COLO829 (cell line): ENCODE data around the gene ADAMTS16.
A peak's percentile ranks its signal among the peaks of the same experiment; 100 is the strongest.

Source experiments
- DNase-seq: peaks from one replicate; pipeline ENCODE4 v3.0.0; 2012; ENCODE audit warnings: low spot score

ADAMTS16 gene

GRCh38 chr5:5141625-5142525, 1.7 kb downstream of the ADAMTS16 start:
- peak; percentile 15 for DNase-seq

- DNase-seq: no peak
These were observed 4.3 kb downstream of the ADAMTS16 start for GRCh38 chr5:5144441-5144840.

- no peak for DNase-seq
These were observed 5.8 kb downstream of the ADAMTS16 start for GRCh38 chr5:5145651-5146529.

- no peak for DNase-seq
These were observed 6.5 kb downstream of the ADAMTS16 start for GRCh38 chr5:5146530-5147160.

- DNase-seq: no peak
These were observed 9.0 kb downstream of the ADAMTS16 start for GRCh38 chr5:5149154-5149553.

- DNase-seq: no peak
These were observed 10.5 kb downstream of the ADAMTS16 start for GRCh38 chr5:5150667-5151066.

GRCh38 chr5:5154733-5155132, 14.6 kb downstream of the ADAMTS16 start:
- no peak for DNase-seq

GRCh38 chr5:5155617-5156016, 15.5 kb downstream of the ADAMTS16 start:
- DNase-seq: no peak

- DNase-seq: no peak
These were observed 16.4 kb downstream of the ADAMTS16 start for GRCh38 chr5:5156471-5157082.

GRCh38 chr5:5158472-5158895, 18.4 kb downstream of the ADAMTS16 start:
- DNase-seq: no peak

GRCh38 chr5:5159282-5160103, 19.4 kb downstream of the ADAMTS16 start:
- no peak for DNase-seq

- DNase-seq: peak; percentile 13
These were observed 24.0 kb downstream of the ADAMTS16 start for GRCh38 chr5:5164163-5164562.

GRCh38 chr5:5165541-5166002, 25.4 kb downstream of the ADAMTS16 start:
- DNase-seq: no peak

- no peak for DNase-seq
These were observed 29.3 kb downstream of the ADAMTS16 start for GRCh38 chr5:5169466-5169865.

- no peak for DNase-seq
These were observed 38.0 kb downstream of the ADAMTS16 start for GRCh38 chr5:5178136-5178535.

- no peak for DNase-seq
These were observed 38.5 kb downstream of the ADAMTS16 start for GRCh38 chr5:5178580-5178979.

- DNase-seq: no peak
These were observed 38.9 kb downstream of the ADAMTS16 start for GRCh38 chr5:5179079-5179478.

GRCh38 chr5:5179597-5179996, 39.5 kb downstream of the ADAMTS16 start:
- DNase-seq: no peak

GRCh38 chr5:5181650-5182324, 41.7 kb downstream of the ADAMTS16 start:
- no peak for DNase-seq

- no peak for DNase-seq
These were observed 42.5 kb downstream of the ADAMTS16 start for GRCh38 chr5:5182508-5183188.
